B cell (primary cell): ENCODE data around the gene CDH12. TPM values are rescaled to one million over a fixed set of nuclear protein-coding genes. Genes with fewer than 3 reads are reported as not detected.

ENCODE experiments used
- ATAC-seq: fragments of 200-7000 bp; cut with Tn5 transposase; one replicate; pipeline ENCODE4 v1.10.0; 2021; ENCODE audit warnings: low read depth, mild to moderate bottlenecking, moderate number of reproducible peaks, moderate library complexity
- CTCF ChIA-PET: fragments of 350-600 bp; sonication (Branson Sonifier 250); formaldehyde crosslinking; loops from one replicate; lab custom pipeline; 2021; ENCODE audit warnings: antibody characterized with exemption, inconsistent platforms; lab: Charles Lee
- POLR2A ChIA-PET: fragments of 350-600 bp; sonication (Branson Sonifier 250); formaldehyde crosslinking; loops from one replicate; lab custom pipeline; 2021; ENCODE audit warnings: antibody characterized with exemption; lab: Charles Lee
- DNase-seq: peaks from one replicate; pipeline ENCODE4 v3.0.0; 2013
- H2AFZ ChIP-seq: 2 replicates; pipeline ENCODE4 v1.6.1; 2012; ENCODE audit warnings: mild to moderate bottlenecking, low read depth, low read length; ENCODE audit not compliant: insufficient read depth, poor library complexity, severe bottlenecking
- H3K27ac ChIP-seq, 2 donors: 1 replicate in 1 of 2; 2 replicates in 1 of 2; pipeline ENCODE4 v1.5.1; 2012 to 2013; ENCODE audit warnings: low read length in 2 of 2, mild to moderate bottlenecking in 2 of 2, moderate library complexity in 1 of 2
- H3K27me3 ChIP-seq, 4 experiments: fragments of 200-600 bp in 1 of 4; sonication (generic) in 1 of 4; replicated peaks in 1 of 4; 1 replicate in 2 of 4; 2 replicates in 2 of 4; pipeline versions ENCODE4 v1.6.1 to v1.7.0; 2013 to 2016; ENCODE audit warnings: low read length in 3 of 4, mild to moderate bottlenecking in 2 of 4, mixed read lengths in 1 of 4, moderate library complexity in 1 of 4; ENCODE audit not compliant: insufficient read depth in 4 of 4, control insufficient read depth in 3 of 4; ENCODE audit errors: control extremely low read depth in 1 of 4
- H3K36me3 ChIP-seq, 2 experiments: replicated peaks in 1 of 2; 1 replicate in 1 of 2; 2 replicates in 1 of 2; pipeline versions ENCODE4 v1.6.1 to v1.7.1; 2013; ENCODE audit warnings: low read length in 1 of 2; ENCODE audit not compliant: insufficient read depth in 2 of 2, control insufficient read depth in 1 of 2; ENCODE audit errors: control extremely low read depth in 1 of 2, extremely low read depth in 1 of 2
- H3K4me1 ChIP-seq, 2 donors: fragments of 200-600 bp in 1 of 2; sonication (generic) in 1 of 2; 1 replicate in 1 of 2; 2 replicates in 1 of 2; pipeline versions ENCODE4 v1.5.1 to v1.6.1; 2013 to 2017; ENCODE audit warnings: low read length in 2 of 2; ENCODE audit not compliant: control insufficient read depth in 2 of 2, insufficient read depth in 2 of 2
- H3K4me2 ChIP-seq: replicated peaks from 2 replicates; pipeline ENCODE3; 2012; ENCODE audit warnings: mild to moderate bottlenecking, low read depth, low read length; ENCODE audit not compliant: poor library complexity, severe bottlenecking
- H3K4me3 ChIP-seq, 5 experiments: fragments of 200-600 bp in 1 of 5; sonication (generic) in 1 of 5; 1 replicate in 3 of 5; 2 replicates in 2 of 5; pipeline versions ENCODE4 v1.5.1 to v1.7.0; 2011 to 2016; ENCODE audit warnings: low read length in 4 of 5, mild to moderate bottlenecking in 4 of 5, low read depth in 2 of 5, control low read depth in 1 of 5, moderate library complexity in 1 of 5; ENCODE audit not compliant: insufficient read depth in 1 of 5; ENCODE audit errors: control extremely low read depth in 1 of 5, extremely low read depth in 1 of 5
- H3K79me2 ChIP-seq: fragments of 200-600 bp; sonication (generic); one replicate; pipeline ENCODE4 v1.6.0; 2016; ENCODE audit warnings: low read length; ENCODE audit not compliant: control insufficient read depth, insufficient read depth
- H3K9ac ChIP-seq: fragments of 200-600 bp; sonication (generic); 2 replicates; pipeline ENCODE4 v1.6.1; 2017; ENCODE audit warnings: mild to moderate bottlenecking, low read length, moderate library complexity
- H3K9me3 ChIP-seq, 3 donors: one replicate each; pipeline versions ENCODE4 v1.6.1 to v1.7.1; 2013; ENCODE audit warnings: low read length in 2 of 3; ENCODE audit not compliant: control insufficient read depth in 2 of 3, insufficient read depth in 1 of 3; ENCODE audit errors: control extremely low read depth in 1 of 3
- H4K20me1 ChIP-seq: 2 replicates; pipeline ENCODE4 v1.6.0; 2012; ENCODE audit warnings: mild to moderate bottlenecking, low read length; ENCODE audit not compliant: insufficient read depth, control insufficient read depth, poor library complexity, severe bottlenecking
- H3K27ac Mint-ChIP-seq: one replicate; pipeline ENCODE4 v1.8.0; 2021; ENCODE audit warnings: mixed read lengths
- H3K27me3 Mint-ChIP-seq: one replicate; pipeline ENCODE4 v1.8.0; 2021; ENCODE audit warnings: mixed read lengths
- H3K4me1 Mint-ChIP-seq: one replicate; pipeline ENCODE4 v1.8.0; 2021; ENCODE audit warnings: mixed read lengths
- H3K4me3 Mint-ChIP-seq: one replicate; pipeline ENCODE4 v1.8.0; 2021; ENCODE audit warnings: mixed read lengths
- H3K9me3 Mint-ChIP-seq: one replicate; pipeline ENCODE4 v1.8.0; 2022; ENCODE audit warnings: mixed read lengths; ENCODE audit not compliant: insufficient read depth
- CTCF ChIP-seq: fragments of 200-600 bp; IDR thresholded peaks from one replicate; pipeline ENCODE4 v1.8.0; 2022; ENCODE audit warnings: antibody characterized with exemption, mild to moderate bottlenecking
- EZH2 ChIP-seq: IDR thresholded peaks from 2 replicates; pipeline ENCODE4 v1.6.1; 2012; ENCODE audit warnings: borderline replicate concordance, low read depth, mild to moderate bottlenecking, moderate library complexity, low read length; ENCODE audit not compliant: insufficient read depth, poor library complexity, severe bottlenecking
- WGBS: methylation state at CpG from one replicate; pipeline ENCODE4 v1.1.5; 2013; ENCODE audit warnings: missing lambda C conversion rate; ENCODE audit not compliant: insufficient coverage; 5-methylcytosine and 5-hydroxymethylcytosine counted together
- intact Hi-C: fragments of 100-400 bp; cut with micrococcal nuclease; formaldehyde crosslinking; loops from one replicate; pipeline ENCODE4 v1.10.0; 2022
- polyA plus RNA-seq: library from polyadenylated mRNA; depleted of rRNA; stranded (reverse); fragments of >200 nt; gene quantifications from 2 replicates; pipeline ENCODE4 v1.2.3, GENCODE V29; 2012
- total RNA-seq, 2 donors: library from RNA; stranded (reverse); fragments of 120-200 nt in 1 of 2; gene quantifications; 1 replicate in 1 of 2; 2 replicates in 1 of 2; pipeline versions ENCODE4 v1.2.3 to v1.2.4, GENCODE V29; 2013 to 2022

Gene CDH12
- total and polyA plus RNA-seq, 2 donors (not counting 1 experiment from before 2014, with no cell fraction given) = not detected

- no peaks in the 10 kb centered on the region for H3K27me3 ChIP-seq
- POLR2A ChIA-PET = no interaction called here
These were observed 180.0 kb downstream of the CDH12 start for GRCh38 chr5:22673131-22673530.

GRCh38 chr5:22669345-22669744, 183.8 kb downstream of the CDH12 start:
- TF ChIP-seq EZH2 (no peak), CTCF (no peak)
- no peak overlapping the region for H3K27ac Mint-ChIP-seq
- no peak overlapping the region for H2AFZ ChIP-seq
- POLR2A ChIA-PET = no interaction called here
- H3K27me3 Mint-ChIP-seq = no peaks in the 10 kb centered on the region
- H3K27me3 ChIP-seq = no peaks in the 10 kb centered on the region
- H3K9ac ChIP-seq = no peak overlapping the region
- H3K36me3 ChIP-seq = no peaks in the 10 kb centered on the region
- no peak overlapping the region for H3K4me2 ChIP-seq
- H4K20me1 ChIP-seq = no peaks in the 10 kb centered on the region
- no peak overlapping the region for H3K4me3 Mint-ChIP-seq
- ATAC-seq (no peak), DNase-seq (no peak)
- peaks cover 2% of the 10 kb centered on the region for H3K9me3 Mint-ChIP-seq
- H3K27ac ChIP-seq = no peak overlapping the region
- no peaks in the 10 kb centered on the region for H3K4me1 ChIP-seq
- CTCF ChIA-PET = no interaction called here
- H3K79me2 ChIP-seq = no peaks in the 10 kb centered on the region
- 71% methylated on average over 2 of the region's 4 CpGs for WGBS
- H3K9me3 ChIP-seq = no peaks in the 10 kb centered on the region
- H3K4me3 ChIP-seq = no peak overlapping the region
- no peaks in the 10 kb centered on the region for H3K4me1 Mint-ChIP-seq
- intact Hi-C loops = no loop called here

More at GRCh38 chr5:22673131-22673530, 180.0 kb downstream of the CDH12 start:
- no peak for DNase-seq
- Histone ChIP-seq H3K4me3 (no peak overlapping the region), H3K27ac (no peak overlapping the region), H3K79me2 (no peaks in the 10 kb centered on the region), H3K36me3 (no peaks in the 10 kb centered on the region), H3K4me1 (no peaks in the 10 kb centered on the region), H3K9ac (no peak overlapping the region), H3K9me3 (no peaks in the 10 kb centered on the region), H4K20me1 (no peaks in the 10 kb centered on the region), H2AFZ (no peak overlapping the region), H3K4me2 (no peak overlapping the region)
- Mint-ChIP-seq H3K9me3 (peaks cover 2% of the 10 kb centered on the region), H3K4me1 (no peaks in the 10 kb centered on the region), H3K4me3 (no peak overlapping the region), H3K27me3 (no peaks in the 10 kb centered on the region), H3K27ac (no peak overlapping the region)
- TF ChIP-seq CTCF (no peak), EZH2 (no peak)
- no peak for ATAC-seq
- intact Hi-C loops = no loop called here
- CTCF ChIA-PET = no interaction called here
